Stimulated activated memory B cell treated with anti-CD40 and anti-IgM and Interleukin-4, amounts not matched to agents 10 μg/mL and 1 μg/mL and 100 μg/mL, for 72 hours (primary cell): Measurements from ENCODE around the gene TCTN2.

ENCODE experiments used
- ATAC-seq: fragments of 150-1000 bp; cut with Tn5 transposase; 2 replicates; pipeline ENCODE4 v1.10.0; 2021
- H3K27ac Mint-ChIP-seq: one replicate; pipeline ENCODE4 v1.8.0; 2022; ENCODE audit warnings: mild to moderate bottlenecking, mixed read lengths
- H3K27me3 Mint-ChIP-seq: one replicate; pipeline ENCODE4 v1.8.0; 2022; ENCODE audit warnings: mixed read lengths
- H3K36me3 Mint-ChIP-seq: one replicate; pipeline ENCODE4 v1.8.0; 2022; ENCODE audit warnings: mixed read lengths
- H3K4me1 Mint-ChIP-seq: one replicate; pipeline ENCODE4 v1.8.0; 2022; ENCODE audit warnings: mixed read lengths
- H3K4me3 Mint-ChIP-seq: one replicate; pipeline ENCODE4 v1.8.0; 2022; ENCODE audit warnings: mild to moderate bottlenecking, moderate library complexity, mixed read lengths
- H3K9me3 Mint-ChIP-seq: one replicate; pipeline ENCODE4 v1.8.0; 2022; ENCODE audit warnings: mixed read lengths

Gene TCTN2

DNA sequence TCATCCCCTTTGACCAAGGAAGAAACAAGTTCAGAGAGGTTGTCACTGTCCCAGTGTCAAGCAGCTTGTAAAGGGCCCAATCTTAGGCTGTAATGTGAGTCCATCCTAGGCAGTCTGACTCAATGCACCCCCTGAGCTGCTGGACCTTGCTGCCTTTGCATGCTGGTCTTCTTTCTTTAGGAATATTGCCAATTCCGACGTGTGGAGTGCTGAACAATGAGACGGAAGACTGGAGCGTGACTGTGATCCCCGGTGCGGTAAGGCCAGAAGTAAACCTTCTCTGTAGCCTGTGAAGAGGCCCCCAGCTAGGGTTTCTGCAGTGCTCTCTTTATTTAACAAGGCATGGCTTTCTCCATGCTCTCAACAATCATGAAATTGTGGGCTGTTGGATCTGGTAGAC, 963 bp downstream of the TCTN2 start:
- peaks cover 10% of the 10 kb centered on the region for H3K4me1 Mint-ChIP-seq
- H3K9me3 Mint-ChIP-seq = no peaks in the 10 kb centered on the region
- peak overlapping the region; percentile 94 for H3K4me3 Mint-ChIP-seq
- peak overlapping the region; percentile 75 for H3K27ac Mint-ChIP-seq
- H3K36me3 Mint-ChIP-seq = peaks cover 19% of the 10 kb centered on the region
- H3K27me3 Mint-ChIP-seq = no peaks in the 10 kb centered on the region
- ATAC-seq = no peak

DNA sequence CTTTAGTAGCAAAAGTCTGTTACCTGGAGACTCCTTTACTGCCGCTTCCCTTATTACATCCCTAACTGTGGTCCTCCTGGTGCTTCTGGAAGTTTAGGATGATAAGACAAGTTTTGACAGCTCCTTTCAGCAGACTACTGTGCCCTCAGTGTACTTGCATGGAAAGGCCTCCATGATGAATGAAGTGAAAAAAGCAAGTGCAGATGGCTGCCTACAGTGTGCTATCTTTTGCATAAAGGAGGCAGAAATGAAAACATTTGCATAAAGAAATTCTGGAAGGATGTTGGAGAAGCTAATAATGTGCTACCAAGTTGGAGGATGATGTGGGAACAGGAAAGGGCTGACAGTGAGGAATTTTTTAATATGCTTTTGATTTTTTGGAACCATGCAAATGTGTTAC, 4.5 kb downstream of the TCTN2 start:
- H3K9me3 Mint-ChIP-seq = no peaks in the 10 kb centered on the region
- H3K4me1 Mint-ChIP-seq = peaks cover 10% of the 10 kb centered on the region
- H3K4me3 Mint-ChIP-seq = no peak overlapping the region
- H3K27ac Mint-ChIP-seq = no peak overlapping the region
- no peak for ATAC-seq
- no peaks in the 10 kb centered on the region for H3K27me3 Mint-ChIP-seq
- H3K36me3 Mint-ChIP-seq = peaks cover 32% of the 10 kb centered on the region

DNA sequence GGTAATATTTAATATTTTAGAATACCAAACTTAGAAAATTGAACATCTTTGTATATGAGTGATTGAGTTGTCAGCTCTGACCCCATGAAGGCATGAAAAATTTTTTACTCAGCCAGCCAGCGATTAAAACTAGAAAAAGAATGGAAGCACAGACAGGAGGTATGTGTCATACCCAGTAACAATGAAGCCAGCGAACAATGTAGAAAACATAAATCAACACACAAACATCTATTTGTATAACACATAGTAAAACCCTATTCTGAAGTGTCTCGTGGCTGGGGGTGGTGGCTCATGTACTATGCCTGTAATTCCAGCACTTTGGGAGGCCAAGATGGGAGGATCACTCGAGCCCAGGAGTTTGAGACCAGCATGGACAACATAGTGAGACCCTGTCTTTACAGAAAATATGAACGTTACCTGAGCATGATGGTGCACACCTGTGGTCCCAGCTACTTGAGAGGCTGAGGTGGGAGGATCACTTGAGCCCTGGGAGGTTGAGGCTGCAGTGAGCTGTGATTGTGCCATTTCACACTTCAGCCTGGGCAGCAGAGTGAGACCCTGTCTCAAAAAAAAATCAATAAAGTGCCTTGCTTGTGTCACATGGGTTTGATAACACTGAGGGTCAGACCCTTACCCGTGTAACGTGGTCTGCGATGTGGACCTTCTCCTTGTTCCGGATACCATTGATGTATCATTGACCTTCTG, 5.9 kb downstream of the TCTN2 start:
- no peak for ATAC-seq
- Mint-ChIP-seq H3K4me3 (no peak overlapping the region), H3K4me1 (peaks cover 11% of the 10 kb centered on the region), H3K9me3 (no peaks in the 10 kb centered on the region), H3K36me3 (peaks cover 38% of the 10 kb centered on the region), H3K27me3 (no peaks in the 10 kb centered on the region), H3K27ac (no peak overlapping the region)

DNA sequence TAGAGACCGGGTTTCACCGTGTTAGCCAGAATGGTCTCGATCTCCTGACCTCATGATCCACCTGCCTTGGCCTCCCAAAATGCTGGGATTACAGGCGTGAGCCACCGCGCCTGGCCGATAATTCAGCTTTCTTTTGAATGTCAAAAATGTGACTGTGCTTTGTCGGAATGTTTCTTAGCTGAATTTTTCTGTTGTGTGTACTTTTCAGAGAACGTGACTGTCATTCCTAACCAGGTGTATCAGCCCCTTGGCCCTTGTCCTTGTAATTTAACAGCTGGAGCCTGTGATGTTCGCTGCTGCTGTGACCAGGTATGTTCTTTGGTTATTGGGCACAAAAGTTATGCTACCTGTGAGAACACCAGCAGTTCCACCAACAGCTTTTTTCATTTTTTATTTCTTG, 8.1 kb downstream of the TCTN2 start:
- Mint-ChIP-seq H3K4me1 (peaks cover 10% of the 10 kb centered on the region), H3K27me3 (no peaks in the 10 kb centered on the region), H3K4me3 (no peak overlapping the region), H3K36me3 (peaks cover 38% of the 10 kb centered on the region), H3K9me3 (no peaks in the 10 kb centered on the region), H3K27ac (no peak overlapping the region)
- no peak for ATAC-seq

DNA sequence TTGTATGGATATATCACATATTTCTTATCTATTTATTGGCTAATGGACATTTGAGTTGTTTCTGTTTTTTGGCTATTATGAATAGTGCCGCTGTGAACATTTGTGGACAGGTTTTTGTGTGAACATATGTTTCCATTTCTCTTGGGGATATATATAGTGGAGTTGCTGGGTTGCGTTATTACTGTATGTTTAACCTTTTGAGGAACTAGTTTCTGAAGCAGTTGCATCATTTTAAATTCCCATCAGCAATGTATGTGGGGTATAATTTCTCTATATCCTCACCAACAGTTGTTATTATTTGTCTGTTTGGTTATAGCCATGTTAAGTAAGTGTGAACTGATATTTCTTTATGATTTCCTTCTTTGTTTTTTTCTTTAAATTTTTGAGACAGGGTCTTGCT, 10.7 kb downstream of the TCTN2 start:
- no peak for ATAC-seq
- peaks cover 27% of the 10 kb centered on the region for H3K36me3 Mint-ChIP-seq
- peak overlapping the region; percentile 41 for H3K27ac Mint-ChIP-seq
- no peak overlapping the region for H3K4me3 Mint-ChIP-seq
- peaks cover 10% of the 10 kb centered on the region for H3K4me1 Mint-ChIP-seq
- H3K9me3 Mint-ChIP-seq = no peaks in the 10 kb centered on the region
- H3K27me3 Mint-ChIP-seq = no peaks in the 10 kb centered on the region

DNA sequence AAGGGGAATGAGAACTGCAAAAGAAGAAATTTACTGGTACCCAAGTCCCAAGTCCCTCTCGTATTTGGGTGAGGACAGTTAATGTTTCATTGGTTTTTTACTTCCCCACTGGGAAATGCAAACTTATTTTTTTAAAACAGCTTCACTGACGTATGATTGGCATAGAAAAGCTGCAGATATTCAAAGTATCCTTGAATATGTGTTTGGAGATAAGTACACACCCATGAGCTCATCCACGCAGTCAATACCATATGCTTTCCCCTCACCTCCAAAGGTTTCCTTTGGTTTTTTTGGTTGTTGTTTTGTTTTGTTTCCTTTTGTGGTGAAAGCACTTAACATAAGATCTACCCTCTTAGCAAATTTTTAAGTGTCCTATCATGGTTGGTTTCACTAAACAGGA, 13.1 kb downstream of the TCTN2 start:
- Mint-ChIP-seq H3K9me3 (no peaks in the 10 kb centered on the region), H3K4me3 (no peak overlapping the region), H3K36me3 (peaks cover 22% of the 10 kb centered on the region), H3K27me3 (no peaks in the 10 kb centered on the region), H3K4me1 (peaks cover 20% of the 10 kb centered on the region), H3K27ac (no peak overlapping the region)
- no peak for ATAC-seq

DNA sequence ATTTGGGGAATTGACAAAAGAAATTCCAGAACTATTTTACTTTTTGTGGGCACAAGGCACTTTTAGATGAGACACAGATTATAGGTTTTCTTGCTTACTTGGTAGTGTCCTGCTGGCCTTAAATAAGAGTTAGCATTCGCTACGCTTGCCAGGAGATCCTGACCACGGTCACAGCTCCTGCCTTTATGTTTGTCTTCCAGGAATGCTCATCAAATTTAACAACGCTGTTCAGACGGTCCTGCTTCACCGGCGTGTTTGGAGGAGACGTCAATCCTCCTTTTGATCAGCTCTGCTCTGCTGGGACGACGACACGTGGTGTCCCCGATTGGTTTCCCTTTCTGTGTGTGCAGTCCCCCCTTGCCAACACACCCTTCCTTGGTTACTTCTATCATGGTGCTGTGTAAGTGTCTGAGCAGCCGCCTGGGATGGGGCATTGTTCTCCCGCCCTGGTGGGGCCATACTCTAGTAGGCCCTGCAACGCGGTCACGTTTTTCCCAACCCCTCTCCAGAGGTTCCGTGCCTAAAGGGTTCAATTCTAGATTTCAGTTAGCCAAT, 15.8 kb downstream of the TCTN2 start:
- Mint-ChIP-seq H3K27ac (peak overlapping the region; percentile 55), H3K27me3 (no peaks in the 10 kb centered on the region), H3K36me3 (peaks cover 24% of the 10 kb centered on the region), H3K4me3 (no peak overlapping the region), H3K9me3 (no peaks in the 10 kb centered on the region), H3K4me1 (peaks cover 14% of the 10 kb centered on the region)
- ATAC-seq = no peak

DNA sequence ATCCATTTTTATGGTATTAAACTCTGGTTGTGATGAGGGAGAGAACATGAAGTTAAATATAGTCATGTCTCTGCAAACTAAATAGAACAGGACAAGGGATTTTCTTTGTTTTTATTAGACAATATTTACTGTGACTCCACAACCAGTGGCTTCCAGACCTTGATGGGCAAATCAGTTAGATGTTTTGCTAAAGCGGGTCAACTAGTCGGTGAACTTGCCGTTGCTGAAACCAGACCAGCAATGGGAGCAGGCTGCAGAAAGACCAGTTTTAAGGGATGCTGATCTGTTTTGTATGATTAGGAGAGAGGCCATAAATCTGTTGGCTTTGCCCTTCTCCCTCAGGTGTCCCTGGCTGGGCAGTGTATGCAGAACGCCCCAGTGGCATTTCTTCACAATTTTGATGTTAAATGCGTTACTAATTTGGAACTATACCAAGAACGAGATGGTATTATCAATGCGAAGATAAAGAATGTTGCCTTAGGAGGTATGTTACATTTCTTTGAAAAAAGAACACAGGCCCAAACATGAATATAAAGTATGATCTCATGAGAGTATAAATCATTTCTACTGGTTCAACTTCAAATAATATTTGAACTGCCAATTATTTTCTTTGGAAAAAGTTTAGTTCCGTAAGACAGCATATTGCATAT, 19.4 kb downstream of the TCTN2 start:
- Mint-ChIP-seq H3K9me3 (no peaks in the 10 kb centered on the region), H3K4me3 (no peak overlapping the region), H3K27me3 (no peaks in the 10 kb centered on the region), H3K4me1 (peaks cover 10% of the 10 kb centered on the region), H3K27ac (no peak overlapping the region), H3K36me3 (peaks cover 24% of the 10 kb centered on the region)
- ATAC-seq = no peak

DNA sequence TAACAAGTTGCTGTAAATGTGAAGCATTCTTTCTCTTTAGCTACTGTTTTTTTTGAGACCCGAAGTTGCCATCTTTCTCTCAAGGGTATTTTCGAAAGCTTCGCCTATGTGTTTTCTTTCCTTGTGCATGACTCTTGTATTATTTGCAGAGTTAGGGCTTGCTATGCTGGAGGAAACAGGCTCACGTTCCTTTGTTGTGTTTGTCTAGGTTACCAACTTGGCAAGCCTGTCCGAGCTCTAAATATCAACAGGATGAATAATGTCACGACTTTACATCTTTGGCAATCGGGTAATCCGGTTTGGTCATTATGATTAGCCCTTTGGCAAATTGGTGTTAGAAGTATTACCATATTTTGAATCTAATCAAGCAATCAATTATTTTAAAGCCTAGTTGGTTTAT, 25.3 kb downstream of the TCTN2 start:
- Mint-ChIP-seq H3K4me1 (no peaks in the 10 kb centered on the region), H3K27me3 (no peaks in the 10 kb centered on the region), H3K36me3 (peaks cover 38% of the 10 kb centered on the region), H3K27ac (no peak overlapping the region), H3K9me3 (no peaks in the 10 kb centered on the region), H3K4me3 (no peak overlapping the region)
- no peak for ATAC-seq

DNA sequence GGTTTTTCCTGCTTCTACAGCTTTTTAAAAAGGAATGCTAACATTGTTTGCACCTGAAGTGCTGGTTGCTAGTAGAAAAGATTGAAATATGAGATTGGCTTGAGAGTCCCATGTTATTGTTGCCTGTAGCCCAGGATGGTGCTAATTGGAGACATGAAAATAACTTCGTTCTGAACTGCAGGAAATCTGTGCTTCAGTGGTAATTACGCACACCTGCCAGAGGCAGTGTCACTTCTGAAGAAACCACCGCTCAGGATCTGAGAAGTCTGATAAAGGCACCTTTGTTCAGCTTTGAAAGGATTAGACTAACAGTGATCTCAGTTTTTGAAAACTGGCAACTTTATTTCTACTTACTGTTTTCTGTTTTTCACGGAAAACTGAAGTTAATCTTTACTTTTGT, 25.7 kb downstream of the TCTN2 start:
- H3K27ac Mint-ChIP-seq = no peak overlapping the region
- no peaks in the 10 kb centered on the region for H3K9me3 Mint-ChIP-seq
- H3K4me3 Mint-ChIP-seq = no peak overlapping the region
- no peaks in the 10 kb centered on the region for H3K27me3 Mint-ChIP-seq
- peaks cover 36% of the 10 kb centered on the region for H3K36me3 Mint-ChIP-seq
- no peaks in the 10 kb centered on the region for H3K4me1 Mint-ChIP-seq
- ATAC-seq = no peak

DNA sequence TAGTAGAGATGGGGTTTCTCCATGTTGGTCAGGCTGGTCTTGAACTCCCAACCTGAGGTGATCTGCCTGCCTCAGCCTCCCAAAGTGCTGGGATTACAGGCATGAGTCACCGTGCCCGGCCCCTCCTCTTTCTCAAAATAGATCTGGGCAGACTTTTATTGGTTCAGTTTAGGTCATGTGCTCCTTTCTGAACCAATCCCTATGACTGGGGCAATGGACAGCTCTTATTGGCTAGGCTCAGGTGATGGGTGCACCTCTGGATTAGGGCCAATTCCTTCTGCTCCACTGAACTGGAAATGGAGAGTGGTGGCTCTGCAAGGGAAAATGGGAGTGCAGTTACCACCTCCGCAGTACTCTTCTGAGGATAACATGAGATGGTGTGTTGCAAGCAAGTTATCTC, 35.0 kb downstream of the TCTN2 start:
- Mint-ChIP-seq H3K27me3 (no peaks in the 10 kb centered on the region), H3K4me1 (peaks cover 3% of the 10 kb centered on the region), H3K27ac (no peak overlapping the region), H3K4me3 (no peak overlapping the region), H3K9me3 (no peaks in the 10 kb centered on the region), H3K36me3 (peaks cover 11% of the 10 kb centered on the region)
- no peak for ATAC-seq

DNA sequence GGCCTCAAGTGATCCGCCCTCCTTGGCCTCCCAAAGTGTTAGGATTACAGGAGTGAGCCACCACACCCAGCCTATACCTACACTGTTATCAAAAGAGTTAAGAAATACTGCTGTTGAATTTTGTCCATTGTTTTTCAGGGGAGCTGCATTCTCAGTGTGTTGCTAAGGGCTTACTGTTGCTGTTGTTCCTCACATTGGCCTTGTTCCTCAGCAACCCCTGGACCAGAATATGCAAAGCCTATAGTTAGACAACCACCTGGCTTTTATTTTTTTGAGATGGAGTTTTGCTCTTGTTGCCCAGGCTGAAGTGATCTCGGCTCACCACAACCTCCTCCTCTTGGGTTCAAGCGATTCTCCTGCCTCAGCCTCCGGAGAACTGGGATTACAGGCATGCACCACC, 36.6 kb downstream of the TCTN2 start:
- Mint-ChIP-seq H3K4me1 (peaks cover 16% of the 10 kb centered on the region), H3K4me3 (no peak overlapping the region), H3K27ac (no peak overlapping the region), H3K9me3 (no peaks in the 10 kb centered on the region), H3K36me3 (peaks cover 7% of the 10 kb centered on the region), H3K27me3 (no peaks in the 10 kb centered on the region)
- ATAC-seq = no peak

DNA sequence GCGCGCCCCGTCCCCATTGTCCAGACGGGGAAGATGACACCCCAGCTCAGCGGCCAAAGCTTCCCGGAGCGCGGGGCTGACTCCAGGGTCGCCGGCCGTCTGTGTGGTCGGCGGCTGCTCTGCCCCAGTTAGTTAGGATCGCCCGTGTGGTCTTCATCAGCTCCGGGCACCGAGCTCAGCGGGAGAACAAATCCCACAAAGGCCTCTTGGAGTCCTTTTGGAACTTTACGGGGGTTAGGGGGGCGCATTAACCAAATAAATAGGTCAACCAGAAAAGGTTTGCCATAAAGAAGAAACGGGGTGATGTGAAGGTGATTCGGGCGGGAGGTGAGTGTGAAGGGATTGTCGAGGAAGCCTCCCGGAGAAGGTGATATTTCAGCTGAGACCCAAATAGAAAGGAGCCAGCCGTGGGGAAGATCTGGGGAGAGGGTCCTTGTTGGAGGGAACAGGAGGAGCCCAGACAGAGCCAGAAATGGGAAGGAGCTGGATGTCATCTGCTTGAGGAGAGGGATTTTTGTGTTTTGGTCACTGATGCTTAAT, 41.9 kb downstream of the TCTN2 start:
- no peaks in the 10 kb centered on the region for H3K9me3 Mint-ChIP-seq
- no peak for ATAC-seq
- peak overlapping the region; percentile 92 for H3K27ac Mint-ChIP-seq
- no peaks in the 10 kb centered on the region for H3K27me3 Mint-ChIP-seq
- peaks cover 46% of the 10 kb centered on the region for H3K4me1 Mint-ChIP-seq
- H3K4me3 Mint-ChIP-seq = peak overlapping the region; percentile 90
- H3K36me3 Mint-ChIP-seq = no peaks in the 10 kb centered on the region

DNA sequence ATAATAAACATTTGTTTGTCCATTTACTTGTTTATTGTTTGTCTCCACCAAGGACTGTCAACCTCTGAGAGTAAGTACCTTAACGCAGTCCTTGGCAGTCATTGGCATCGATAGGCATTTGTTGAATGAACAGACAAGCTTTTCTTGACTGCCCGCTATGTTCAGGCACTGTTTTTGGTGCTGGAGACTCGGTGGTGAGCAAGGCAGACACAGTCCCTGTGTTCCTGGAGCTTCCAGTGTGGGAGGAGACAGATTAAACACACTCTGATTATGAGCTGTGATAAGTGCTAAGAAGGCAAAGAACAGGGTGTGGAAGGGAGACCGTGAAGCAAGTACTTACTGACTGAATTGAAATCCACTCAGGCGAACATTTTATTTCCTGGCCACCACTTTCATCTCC, 42.5 kb downstream of the TCTN2 start:
- no peaks in the 10 kb centered on the region for H3K9me3 Mint-ChIP-seq
- no peak for ATAC-seq
- peak overlapping the region; percentile 90 for H3K4me3 Mint-ChIP-seq
- H3K36me3 Mint-ChIP-seq = no peaks in the 10 kb centered on the region
- H3K4me1 Mint-ChIP-seq = peaks cover 46% of the 10 kb centered on the region
- H3K27me3 Mint-ChIP-seq = no peaks in the 10 kb centered on the region
- peak overlapping the region; percentile 92 for H3K27ac Mint-ChIP-seq

DNA sequence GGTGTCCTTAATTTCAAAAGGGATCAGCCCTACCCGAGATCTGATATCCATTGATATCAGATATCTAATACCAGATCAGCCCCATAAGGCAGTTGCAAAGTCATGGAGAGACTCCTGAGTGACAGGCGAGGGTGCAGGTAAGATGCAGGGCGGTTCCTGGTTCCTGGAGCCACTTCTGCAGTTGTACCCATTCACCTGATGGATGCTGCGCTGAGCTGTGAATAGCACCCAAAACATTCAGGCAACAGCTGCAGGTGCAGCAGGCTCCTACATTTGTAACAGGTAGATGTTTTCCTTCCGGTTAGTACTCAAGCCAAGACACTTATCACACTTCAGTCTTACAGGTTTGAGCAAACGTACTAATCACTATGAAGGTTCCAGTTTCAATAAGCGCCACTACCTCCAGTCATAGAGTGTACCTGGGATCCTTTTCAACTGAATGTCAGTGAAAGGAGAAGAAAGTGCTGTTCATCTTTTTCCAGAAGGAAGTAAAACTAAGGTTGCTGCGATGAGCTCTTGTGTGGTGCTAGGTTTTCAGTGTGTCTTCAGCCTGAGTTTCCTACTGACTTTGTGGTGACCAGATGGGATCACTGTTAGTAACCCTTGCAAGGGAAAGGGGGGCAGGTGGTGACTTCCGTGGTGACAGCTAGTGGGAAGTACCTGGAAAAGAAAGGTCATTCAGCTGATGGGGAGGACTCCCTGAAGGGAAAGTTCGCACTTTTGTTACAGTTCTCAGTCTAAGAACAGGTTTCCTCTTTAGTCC, 43.1 kb downstream of the TCTN2 start:
- H3K36me3 Mint-ChIP-seq = no peaks in the 10 kb centered on the region
- no peaks in the 10 kb centered on the region for H3K9me3 Mint-ChIP-seq
- H3K4me3 Mint-ChIP-seq = peak overlapping the region; percentile 90
- peaks cover 46% of the 10 kb centered on the region for H3K4me1 Mint-ChIP-seq
- ATAC-seq = peak; percentile 63
- H3K27me3 Mint-ChIP-seq = no peaks in the 10 kb centered on the region
- H3K27ac Mint-ChIP-seq = peak overlapping the region; percentile 92
